GM12872 (cell line): ENCODE measurements around the gene NEU2.

ENCODE experiments used
- TF ChIP-seq, protein P1 (sequence below): IDR thresholded peaks from 3 replicates; pipeline ENCODE4 v1.5.1; 2011; ENCODE audit warnings: low read depth, mild to moderate bottlenecking, low read length, moderate library complexity; ENCODE audit not compliant: insufficient read depth

NEU2 gene

DNA sequence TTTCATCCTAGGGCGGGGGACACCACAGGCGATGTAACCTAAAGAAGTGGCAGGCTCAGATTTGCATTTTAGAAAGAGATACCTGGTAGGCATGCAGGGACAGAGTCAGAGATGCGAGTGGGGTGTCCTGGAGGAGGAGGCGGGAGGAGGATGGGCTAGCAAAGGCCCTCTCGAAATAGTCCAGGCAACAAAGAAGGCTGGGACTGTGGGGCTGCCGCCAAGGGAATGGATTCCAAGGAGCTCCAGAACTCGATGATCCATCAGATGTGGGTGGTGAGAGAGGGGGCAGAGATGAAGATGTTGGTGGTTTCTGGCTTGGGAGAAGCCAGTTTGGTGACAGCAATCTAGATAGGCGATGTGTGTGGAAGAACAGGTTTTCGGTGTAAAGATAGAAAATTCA lies 15.2 kb downstream of the NEU2 start:
- TF ChIP-seq, protein P1, sequence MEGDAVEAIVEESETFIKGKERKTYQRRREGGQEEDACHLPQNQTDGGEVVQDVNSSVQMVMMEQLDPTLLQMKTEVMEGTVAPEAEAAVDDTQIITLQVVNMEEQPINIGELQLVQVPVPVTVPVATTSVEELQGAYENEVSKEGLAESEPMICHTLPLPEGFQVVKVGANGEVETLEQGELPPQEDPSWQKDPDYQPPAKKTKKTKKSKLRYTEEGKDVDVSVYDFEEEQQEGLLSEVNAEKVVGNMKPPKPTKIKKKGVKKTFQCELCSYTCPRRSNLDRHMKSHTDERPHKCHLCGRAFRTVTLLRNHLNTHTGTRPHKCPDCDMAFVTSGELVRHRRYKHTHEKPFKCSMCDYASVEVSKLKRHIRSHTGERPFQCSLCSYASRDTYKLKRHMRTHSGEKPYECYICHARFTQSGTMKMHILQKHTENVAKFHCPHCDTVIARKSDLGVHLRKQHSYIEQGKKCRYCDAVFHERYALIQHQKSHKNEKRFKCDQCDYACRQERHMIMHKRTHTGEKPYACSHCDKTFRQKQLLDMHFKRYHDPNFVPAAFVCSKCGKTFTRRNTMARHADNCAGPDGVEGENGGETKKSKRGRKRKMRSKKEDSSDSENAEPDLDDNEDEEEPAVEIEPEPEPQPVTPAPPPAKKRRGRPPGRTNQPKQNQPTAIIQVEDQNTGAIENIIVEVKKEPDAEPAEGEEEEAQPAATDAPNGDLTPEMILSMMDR = no peak

DNA sequence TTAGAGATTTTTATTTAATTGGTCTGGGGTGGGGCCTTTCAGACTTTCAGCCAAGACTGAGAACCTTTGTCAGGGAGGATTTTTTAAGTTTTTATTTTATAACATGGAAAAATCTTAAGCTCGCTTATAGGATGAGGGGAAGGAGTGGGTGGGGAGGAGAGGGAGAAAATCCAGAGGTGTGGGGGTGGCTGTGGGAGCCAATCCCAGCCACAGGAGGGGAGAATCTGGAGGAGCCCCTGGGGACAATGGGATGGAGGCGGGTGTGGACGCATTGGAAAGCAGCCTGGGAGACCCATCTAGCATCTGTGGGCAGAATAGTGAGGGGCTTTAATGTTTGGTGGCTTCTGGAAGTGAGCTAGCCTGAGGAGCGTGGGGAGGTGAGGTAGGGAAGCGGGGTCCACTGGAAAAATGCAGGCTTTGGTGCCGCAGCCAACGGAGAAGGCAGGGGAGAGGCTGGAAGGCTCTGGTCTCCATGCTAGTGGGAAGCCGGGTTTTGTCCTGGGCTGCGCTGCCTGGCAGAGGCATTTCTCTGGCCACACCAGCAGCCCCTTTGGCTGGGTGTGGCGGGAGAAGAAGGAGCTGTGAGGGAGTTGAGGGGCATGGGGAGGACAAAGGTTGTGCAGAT lies 16.2 kb downstream of the NEU2 start:
- TF ChIP-seq, protein P1 = no peak

GRCh38 chr2:233049194-233049761 lies 16.8 kb downstream of the NEU2 start:
- TF ChIP-seq, protein P1 = peak; percentile 24; the same call in 1 of the 3 replicates

- TF ChIP-seq, protein P1 = no peak
Measured at GRCh38 chr2:233051241-233052149, 19.0 kb downstream of the NEU2 start.

DNA sequence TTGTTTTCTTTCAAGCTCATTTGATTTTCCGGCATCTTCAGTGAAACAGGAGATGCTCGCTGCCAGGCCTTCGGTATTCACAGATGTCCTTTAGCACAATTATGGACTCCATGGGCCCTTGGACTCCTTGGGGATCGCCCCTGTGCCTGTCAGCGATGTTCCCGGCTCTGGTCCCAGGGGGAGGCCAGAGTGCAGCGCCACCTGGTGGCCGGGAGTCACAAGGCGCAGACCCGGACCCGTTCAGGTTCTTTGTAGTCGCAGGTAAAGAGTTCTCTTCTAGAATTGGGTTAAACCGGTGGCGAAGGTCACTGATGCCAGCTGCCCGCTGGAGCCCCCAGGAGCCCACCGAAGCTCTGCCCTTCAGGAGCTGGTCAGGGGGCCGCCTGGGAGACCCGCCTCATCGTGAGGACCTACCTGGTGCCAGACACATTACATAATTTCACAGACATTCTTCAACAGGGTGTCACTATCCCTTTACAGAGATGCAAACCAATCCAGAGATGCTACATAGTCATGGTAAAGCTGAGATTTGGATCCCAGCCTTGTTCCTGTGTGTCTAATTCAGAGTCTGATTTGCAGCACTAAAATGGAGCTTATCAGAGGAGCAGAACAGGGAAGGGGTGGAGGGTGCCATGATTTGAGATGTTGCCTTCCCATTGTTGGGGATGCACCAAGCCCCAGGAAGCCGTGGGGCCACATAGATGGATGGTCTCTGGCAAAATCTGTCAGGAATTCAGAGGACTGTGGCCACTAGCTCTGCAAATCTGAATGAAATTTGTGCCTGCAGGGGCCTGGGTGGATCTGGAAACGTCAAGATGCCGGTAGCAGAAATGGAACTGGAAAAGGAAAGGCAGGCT lies 21.7 kb downstream of the NEU2 start:
- TF ChIP-seq, protein P1 = peak; percentile 94

GRCh38 chr2:233055362-233055761 lies 22.9 kb downstream of the NEU2 start:
- TF ChIP-seq, protein P1 = no peak
